Right atrium auricular region (tissue), 2 donors: ENCODE results near the gene LRRC70. TPM values are rescaled to one million over a fixed set of nuclear protein-coding genes. Genes with fewer than 3 reads are reported as not detected.

Experiments
- DNase-seq: peaks from one replicate; pipeline ENCODE4 v3.0.0-alpha.2; 2019; ENCODE audit warnings: low spot score
- H3K27ac ChIP-seq, 2 donors: fragments of 200-600 bp; sonication (generic); 1 replicate in 1 of 2; 2 replicates in 1 of 2; pipeline ENCODE4 v1.5.1; 2016 to 2019
- H3K27me3 ChIP-seq, 2 donors: fragments of 200-600 bp; sonication (generic); one replicate each; pipeline versions ENCODE4 v1.5.1 to v1.6.0; 2017 to 2019
- H3K36me3 ChIP-seq: fragments of 200-600 bp; sonication (generic); one replicate; pipeline ENCODE4 v1.5.1; 2016
- H3K4me1 ChIP-seq, 2 donors: fragments of 200-600 bp; sonication (generic); one replicate each; pipeline versions ENCODE4 v1.5.1 to v1.6.0; 2017 to 2019
- H3K4me3 ChIP-seq, 2 donors: fragments of 200-600 bp; sonication (generic); 1 replicate in 1 of 2; 2 replicates in 1 of 2; pipeline ENCODE4 v1.5.1; 2017 to 2019; ENCODE audit warnings: mild to moderate bottlenecking in 1 of 2, moderate library complexity in 1 of 2
- H3K9me3 ChIP-seq, 2 donors: fragments of 200-600 bp; sonication (generic); one replicate each; pipeline ENCODE4 v1.5.1; 2019
- total RNA-seq, 2 donors: library from RNA; depleted of rRNA; stranded (reverse); fragments of >200 nt; gene quantifications; one replicate each; pipeline ENCODE4 v1.1.0, GENCODE V29; 2016
- TF ChIP-seq, protein P1 (sequence below), 2 donors: fragments of 200-600 bp; sonication (generic); IDR thresholded peaks; one replicate each; pipeline ENCODE4 v1.5.1; 2019; ENCODE audit warnings: antibody characterized with exemption in 2 of 2

LRRC70 gene
- total RNA-seq, 2 donors from 2014 or later: 1.9 to 2.1 TPM

DNA sequence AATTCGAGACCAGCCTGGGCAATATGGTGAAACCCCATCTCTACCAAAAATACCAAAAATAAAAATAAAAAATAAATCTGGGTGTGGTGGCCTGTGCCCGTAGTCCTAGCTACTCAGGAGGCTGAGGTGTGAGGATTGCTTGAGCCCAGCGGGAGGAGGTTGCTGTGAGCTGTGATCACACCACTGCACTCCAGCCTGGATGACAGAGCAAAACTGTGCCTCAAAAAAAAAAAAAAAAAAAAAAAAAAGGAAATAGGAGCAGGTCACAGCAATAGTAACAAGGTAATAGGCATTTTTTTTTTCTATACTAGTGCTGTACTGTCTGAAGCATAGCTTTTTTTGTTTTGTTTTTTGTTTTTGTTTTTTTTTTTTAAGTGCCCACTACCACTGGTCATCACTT is 5.8 kb downstream of the LRRC70 start:
- H3K4me1 ChIP-seq: no peaks in the 10 kb centered on the region
- H3K4me3 ChIP-seq: no peak overlapping the region
- no peaks in the 10 kb centered on the region for H3K9me3 ChIP-seq
- H3K27me3 ChIP-seq: no peaks in the 10 kb centered on the region
- DNase-seq: no peak
- TF ChIP-seq, protein P1, sequence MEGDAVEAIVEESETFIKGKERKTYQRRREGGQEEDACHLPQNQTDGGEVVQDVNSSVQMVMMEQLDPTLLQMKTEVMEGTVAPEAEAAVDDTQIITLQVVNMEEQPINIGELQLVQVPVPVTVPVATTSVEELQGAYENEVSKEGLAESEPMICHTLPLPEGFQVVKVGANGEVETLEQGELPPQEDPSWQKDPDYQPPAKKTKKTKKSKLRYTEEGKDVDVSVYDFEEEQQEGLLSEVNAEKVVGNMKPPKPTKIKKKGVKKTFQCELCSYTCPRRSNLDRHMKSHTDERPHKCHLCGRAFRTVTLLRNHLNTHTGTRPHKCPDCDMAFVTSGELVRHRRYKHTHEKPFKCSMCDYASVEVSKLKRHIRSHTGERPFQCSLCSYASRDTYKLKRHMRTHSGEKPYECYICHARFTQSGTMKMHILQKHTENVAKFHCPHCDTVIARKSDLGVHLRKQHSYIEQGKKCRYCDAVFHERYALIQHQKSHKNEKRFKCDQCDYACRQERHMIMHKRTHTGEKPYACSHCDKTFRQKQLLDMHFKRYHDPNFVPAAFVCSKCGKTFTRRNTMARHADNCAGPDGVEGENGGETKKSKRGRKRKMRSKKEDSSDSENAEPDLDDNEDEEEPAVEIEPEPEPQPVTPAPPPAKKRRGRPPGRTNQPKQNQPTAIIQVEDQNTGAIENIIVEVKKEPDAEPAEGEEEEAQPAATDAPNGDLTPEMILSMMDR (IDR thresholded peaks at IDR 0.05): no peak
- H3K27ac ChIP-seq: no peak overlapping the region
- H3K36me3 ChIP-seq: no peaks in the 10 kb centered on the region

DNA sequence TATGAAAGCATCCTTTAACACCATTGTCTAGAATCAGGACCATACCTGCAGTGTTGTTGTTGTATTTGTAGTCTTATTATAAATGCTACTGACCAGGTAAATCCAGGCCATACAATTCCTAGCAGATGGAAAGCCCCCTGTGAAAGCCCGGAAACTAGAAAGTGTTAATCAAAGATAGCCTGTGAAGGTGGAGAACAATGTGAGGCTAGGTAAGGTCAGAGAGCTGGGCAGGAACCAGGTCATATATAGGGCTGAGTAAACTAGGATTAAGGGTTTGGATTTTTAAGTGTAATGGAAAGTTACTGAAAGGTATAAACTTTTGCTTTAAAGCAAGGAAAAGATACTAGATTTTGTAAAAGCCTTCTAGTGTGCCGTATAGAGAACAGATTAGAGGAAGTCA is 6.7 kb downstream of the LRRC70 start:
- Histone ChIP-seq H3K27ac (no peak overlapping the region), H3K4me1 (no peaks in the 10 kb centered on the region), H3K9me3 (no peaks in the 10 kb centered on the region), H3K36me3 (no peaks in the 10 kb centered on the region), H3K27me3 (no peaks in the 10 kb centered on the region), H3K4me3 (no peak overlapping the region)
- TF ChIP-seq, protein P1 (IDR thresholded peaks at IDR 0.05): no peak
- no peak for DNase-seq

DNA sequence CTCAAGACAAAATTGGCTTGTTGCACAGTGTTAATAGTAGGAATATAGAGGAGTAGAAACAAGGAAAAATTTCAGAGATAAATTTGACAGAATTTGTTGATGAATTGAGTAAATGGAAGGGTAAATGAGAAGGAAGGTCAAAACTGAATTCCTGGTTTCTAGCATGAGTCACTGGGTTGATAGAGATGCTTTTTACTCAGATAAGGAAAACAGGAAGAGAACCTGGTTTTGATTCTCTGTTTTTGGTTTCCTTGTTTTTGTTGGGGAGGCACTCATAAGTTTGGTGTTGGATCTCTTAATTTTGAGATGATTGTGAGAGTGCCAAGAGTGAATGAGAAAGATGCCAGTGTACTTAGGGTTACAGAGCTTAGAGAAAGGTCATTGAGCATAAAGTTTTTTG is 7.1 kb downstream of the LRRC70 start:
- TF ChIP-seq, protein P1 (IDR thresholded peaks at IDR 0.05): no peak
- H3K4me3 ChIP-seq: no peak overlapping the region
- H3K4me1 ChIP-seq: no peaks in the 10 kb centered on the region
- no peaks in the 10 kb centered on the region for H3K9me3 ChIP-seq
- no peak for DNase-seq
- H3K36me3 ChIP-seq: no peaks in the 10 kb centered on the region
- no peaks in the 10 kb centered on the region for H3K27me3 ChIP-seq
- no peak overlapping the region for H3K27ac ChIP-seq

DNA sequence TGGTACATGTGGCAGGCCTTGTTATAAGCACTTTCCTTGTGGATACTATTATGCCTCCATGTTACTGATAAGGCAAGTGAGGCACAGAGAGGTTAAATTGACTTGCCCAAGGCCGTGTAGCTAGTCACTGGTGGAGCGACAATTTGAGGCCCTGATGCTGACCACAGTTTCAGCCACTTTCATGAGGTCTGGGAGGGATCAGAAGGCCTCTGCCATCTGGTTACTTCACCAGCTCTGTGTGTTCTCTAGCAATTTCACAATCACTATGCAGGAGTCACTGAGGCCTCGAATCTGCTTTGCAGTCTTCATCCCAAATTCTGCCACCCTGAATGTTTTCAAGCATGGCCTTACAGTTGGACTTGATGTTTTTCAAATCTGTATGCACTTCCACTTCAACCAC is 9.1 kb downstream of the LRRC70 start:
- H3K27me3 ChIP-seq: no peaks in the 10 kb centered on the region
- no peak overlapping the region for H3K4me3 ChIP-seq
- no peak for DNase-seq
- TF ChIP-seq, protein P1 (IDR thresholded peaks at IDR 0.05): no peak
- H3K36me3 ChIP-seq: no peaks in the 10 kb centered on the region
- no peaks in the 10 kb centered on the region for H3K4me1 ChIP-seq
- H3K27ac ChIP-seq: no peak overlapping the region
- H3K9me3 ChIP-seq: no peaks in the 10 kb centered on the region

DNA sequence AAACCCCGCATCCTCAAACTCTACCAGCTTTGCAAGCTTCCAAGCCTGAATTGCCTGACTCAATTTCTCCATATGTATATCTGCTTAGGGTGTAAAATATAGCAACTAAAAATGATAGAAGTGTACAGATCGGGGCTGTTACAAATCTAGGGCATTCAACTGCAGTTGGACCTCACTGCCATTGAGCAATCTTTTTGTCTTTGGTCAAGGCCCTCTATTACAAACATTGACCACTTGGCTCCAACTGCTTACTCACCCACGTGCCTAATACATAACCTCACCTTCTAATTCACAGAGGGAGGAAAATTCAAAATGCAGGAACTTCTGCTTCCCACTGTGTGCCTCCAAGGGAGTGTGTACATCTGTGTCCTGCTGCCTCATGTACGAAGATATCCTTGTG is 10.0 kb downstream of the LRRC70 start:
- Histone ChIP-seq H3K36me3 (no peaks in the 10 kb centered on the region), H3K4me3 (no peak overlapping the region), H3K27me3 (no peaks in the 10 kb centered on the region), H3K27ac (no peak overlapping the region), H3K9me3 (no peaks in the 10 kb centered on the region), H3K4me1 (no peaks in the 10 kb centered on the region)
- DNase-seq: no peak
- TF ChIP-seq, protein P1 (IDR thresholded peaks at IDR 0.05): no peak

DNA sequence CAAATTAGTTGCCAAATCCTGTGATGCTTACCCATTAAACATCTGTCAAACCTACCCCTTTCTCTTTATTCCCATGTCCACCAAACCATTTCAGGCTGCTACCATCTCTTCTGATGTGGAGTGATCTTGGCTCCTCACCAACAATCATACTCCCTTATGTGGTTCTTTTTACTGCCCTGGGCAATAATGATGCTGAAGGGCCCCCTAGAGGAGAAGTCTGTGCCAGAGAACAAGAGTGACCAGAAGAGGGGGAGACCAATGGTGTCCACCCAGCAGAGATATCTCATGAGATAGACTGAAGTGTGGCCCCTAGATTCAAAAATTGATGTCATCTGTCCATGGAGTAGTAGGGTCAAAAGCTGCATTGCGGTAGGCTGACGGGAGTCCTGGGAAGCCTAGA is 10.9 kb downstream of the LRRC70 start:
- no peaks in the 10 kb centered on the region for H3K36me3 ChIP-seq
- no peaks in the 10 kb centered on the region for H3K4me1 ChIP-seq
- no peak for DNase-seq
- TF ChIP-seq, protein P1 (IDR thresholded peaks at IDR 0.05): no peak
- no peak overlapping the region for H3K27ac ChIP-seq
- no peak overlapping the region for H3K4me3 ChIP-seq
- H3K27me3 ChIP-seq: no peaks in the 10 kb centered on the region
- no peaks in the 10 kb centered on the region for H3K9me3 ChIP-seq
